ENCODE results near the gene TRAPPC3.

The TRAPPC3 gene

GRCh38 chr1:36139521-36139920 lies 9.8 kb downstream of the TRAPPC3 start:
- H4K20me1 ChIP-seq (ENCODE audit: low read depth, low read length), result no peaks in the 10 kb centered on the region
- H3K9ac ChIP-seq (ENCODE audit: low read length), result no peak overlapping the region
- no peaks in the 10 kb centered on the region for H3K9me3 ChIP-seq (ENCODE audit: insufficient read depth, low read length)
- H3K27me3 ChIP-seq (ENCODE audit: low read length), result no peaks in the 10 kb centered on the region
- no peaks in the 10 kb centered on the region for H3F3A ChIP-seq (ENCODE audit: insufficient read depth)
- peaks cover 10% of the 10 kb centered on the region; the same call in 1 of the 2 replicates for H3K79me2 ChIP-seq (ENCODE audit: insufficient read depth, low read length)
- H3K36me3 ChIP-seq (ENCODE audit: low read length), result 0 out of 2 replicates have a peak, but pooled peaks cover 5% of the 10 kb centered on the region
- no peak overlapping the region for H3K27ac ChIP-seq (ENCODE audit: low read depth, low read length)
- H2AFZ ChIP-seq (ENCODE audit: low read depth, low read length, severe bottlenecking), result no peak overlapping the region
- H3K9me2 ChIP-seq (replicated peaks; ENCODE audit: insufficient read depth, low read length), result no peaks in the 10 kb centered on the region
- H3K4me3 ChIP-seq (ENCODE audit: insufficient read depth, low read length, poor library complexity, severe bottlenecking), result no peak overlapping the region
- TF ChIP-seq EZH2phosphoT487 (conservative IDR thresholded peaks at IDR 0.05; ENCODE audit: low read length) (no peak), CTCF (IDR thresholded peaks at IDR 0.05; ENCODE audit: insufficient read depth, low read length, poor library complexity, severe bottlenecking) (no peak)
- H3K4me2 ChIP-seq (ENCODE audit: low read depth, low read length, poor library complexity, severe bottlenecking), result no peak overlapping the region

DNA sequence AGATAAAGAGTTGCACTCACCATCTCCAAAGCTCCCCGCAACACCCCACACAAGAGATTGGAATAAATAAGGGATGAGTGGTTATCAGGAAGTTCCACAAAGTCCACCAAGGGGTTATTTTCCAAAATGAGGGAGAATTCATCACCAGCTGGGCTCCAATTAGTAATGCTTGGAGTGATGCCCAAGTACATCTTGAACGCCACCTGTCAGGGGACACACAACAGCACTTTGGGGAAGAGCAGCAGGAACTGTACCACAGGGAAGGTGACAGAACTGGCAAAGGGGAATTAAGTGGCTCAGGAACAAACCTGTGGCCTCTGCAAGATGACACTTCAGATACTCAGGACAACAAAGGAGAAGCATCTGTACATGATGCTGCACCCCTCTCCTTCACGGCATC lies 11.5 kb downstream of the TRAPPC3 start:
- Histone ChIP-seq H3K4me2 (ENCODE audit: low read depth, low read length, poor library complexity, severe bottlenecking) (no peak overlapping the region), H3F3A (ENCODE audit: insufficient read depth) (no peaks in the 10 kb centered on the region), H3K9me3 (ENCODE audit: insufficient read depth, low read length) (no peaks in the 10 kb centered on the region), H3K36me3 (ENCODE audit: low read length) (0 out of 2 replicates have a peak, but pooled peaks cover 5% of the 10 kb centered on the region), H2AFZ (ENCODE audit: low read depth, low read length, severe bottlenecking) (no peak overlapping the region), H3K27ac (ENCODE audit: low read depth, low read length) (no peak overlapping the region), H3K9ac (ENCODE audit: low read length) (no peak overlapping the region), H3K79me2 (ENCODE audit: insufficient read depth, low read length) (peaks cover 6% of the 10 kb centered on the region; the same call in 1 of the 2 replicates), H3K9me2 (replicated peaks; ENCODE audit: insufficient read depth, low read length) (no peaks in the 10 kb centered on the region), H3K4me3 (ENCODE audit: insufficient read depth, low read length, poor library complexity, severe bottlenecking) (no peak overlapping the region), H4K20me1 (ENCODE audit: low read depth, low read length) (no peaks in the 10 kb centered on the region), H3K27me3 (ENCODE audit: low read length) (no peaks in the 10 kb centered on the region)
- TF ChIP-seq CTCF (IDR thresholded peaks at IDR 0.05; ENCODE audit: insufficient read depth, low read length, poor library complexity, severe bottlenecking), result no peak
- TF ChIP-seq EZH2phosphoT487 (conservative IDR thresholded peaks at IDR 0.05; ENCODE audit: low read length), result no peak

DNA sequence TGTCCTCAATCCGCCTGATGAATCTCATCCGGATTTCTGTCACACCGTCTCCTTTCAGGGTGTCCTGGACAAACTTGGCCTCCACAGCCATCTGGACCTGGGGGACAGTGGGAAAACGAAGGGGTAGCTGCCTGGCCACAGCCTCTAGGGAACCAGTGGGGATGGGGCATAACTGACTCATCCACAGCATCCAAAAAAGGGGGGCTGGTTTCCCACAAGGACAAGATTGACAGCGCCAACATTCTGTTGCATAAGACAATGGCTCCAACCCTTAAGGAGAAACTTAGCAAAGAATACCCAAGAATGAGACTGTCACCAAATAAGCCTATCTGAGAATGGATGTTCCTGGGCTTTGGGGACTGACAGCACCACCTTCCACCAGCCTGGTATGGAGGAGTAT lies 12.1 kb downstream of the TRAPPC3 start:
- no peaks in the 10 kb centered on the region for H3K9me3 ChIP-seq (ENCODE audit: insufficient read depth, low read length)
- H3K4me3 ChIP-seq (ENCODE audit: insufficient read depth, low read length, poor library complexity, severe bottlenecking), result no peak overlapping the region
- H3K27ac ChIP-seq (ENCODE audit: low read depth, low read length), result no peak overlapping the region
- H3K79me2 ChIP-seq (ENCODE audit: insufficient read depth, low read length), result peaks cover under 1% of the 10 kb centered on the region; the same call in 1 of the 2 replicates
- H3K4me2 ChIP-seq (ENCODE audit: low read depth, low read length, poor library complexity, severe bottlenecking), result no peak overlapping the region
- H2AFZ ChIP-seq (ENCODE audit: low read depth, low read length, severe bottlenecking), result no peak overlapping the region
- H3K36me3 ChIP-seq (ENCODE audit: low read length), result 0 out of 2 replicates have a peak, but pooled peaks cover 5% of the 10 kb centered on the region
- H3K9ac ChIP-seq (ENCODE audit: low read length), result no peak overlapping the region
- no peaks in the 10 kb centered on the region for H3F3A ChIP-seq (ENCODE audit: insufficient read depth)
- no peaks in the 10 kb centered on the region for H3K27me3 ChIP-seq (ENCODE audit: low read length)
- H3K9me2 ChIP-seq (replicated peaks; ENCODE audit: insufficient read depth, low read length), result no peaks in the 10 kb centered on the region
- no peak for TF ChIP-seq EZH2phosphoT487 (conservative IDR thresholded peaks at IDR 0.05; ENCODE audit: low read length)
- no peak for TF ChIP-seq CTCF (IDR thresholded peaks at IDR 0.05; ENCODE audit: insufficient read depth, low read length, poor library complexity, severe bottlenecking)
- H4K20me1 ChIP-seq (ENCODE audit: low read depth, low read length), result no peaks in the 10 kb centered on the region

All from SU-DHL-6 (cell line).